CD4-positive, alpha-beta T cell treated with Interleukin-15 for 4 hours (primary cell): ENCODE measurements around the gene RCOR2.
A peak's percentile ranks its signal among the peaks of the same experiment; 100 is the strongest.
"Not testable (repeated sequence)": the region's sequence is repeated elsewhere in the genome, so short reads cannot be mapped to it uniquely, and the experiment has no call there.

Source experiments
- DNase-seq: peaks from one replicate; pipeline ENCODE4 v3.0.0-alpha.2; 2020; ENCODE audit warnings: low spot score

RCOR2 gene

GRCh38 chr11:63877658-63878241 lies 39.2 kb downstream of the RCOR2 start:
- DNase-seq: no peak

GRCh38 chr11:63876616-63877015 lies 40.3 kb downstream of the RCOR2 start:
- DNase-seq: no peak

GRCh38 chr11:63875506-63876065 lies 41.4 kb downstream of the RCOR2 start:
- no peak for DNase-seq

DNA sequence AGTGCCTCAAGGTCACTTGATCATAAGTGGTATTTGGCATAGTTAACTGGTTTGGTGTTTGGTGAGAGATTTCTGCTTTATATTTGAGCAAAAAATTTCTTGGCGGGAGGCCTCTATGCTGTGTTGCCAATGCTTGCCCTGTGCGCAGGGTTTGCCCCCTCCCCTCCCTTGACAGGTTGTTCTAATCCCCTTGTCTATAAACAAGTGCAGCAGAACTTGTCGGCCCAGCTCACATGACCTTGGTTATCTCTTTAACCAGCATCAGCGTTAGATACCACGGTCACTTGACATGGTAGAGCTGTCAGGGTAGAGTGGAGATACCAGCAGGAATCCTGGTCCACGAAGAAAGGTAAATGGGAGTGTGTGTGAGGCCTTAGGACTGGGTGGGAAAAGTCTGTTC lies 42.5 kb downstream of the RCOR2 start:
- DNase-seq: no peak

DNA sequence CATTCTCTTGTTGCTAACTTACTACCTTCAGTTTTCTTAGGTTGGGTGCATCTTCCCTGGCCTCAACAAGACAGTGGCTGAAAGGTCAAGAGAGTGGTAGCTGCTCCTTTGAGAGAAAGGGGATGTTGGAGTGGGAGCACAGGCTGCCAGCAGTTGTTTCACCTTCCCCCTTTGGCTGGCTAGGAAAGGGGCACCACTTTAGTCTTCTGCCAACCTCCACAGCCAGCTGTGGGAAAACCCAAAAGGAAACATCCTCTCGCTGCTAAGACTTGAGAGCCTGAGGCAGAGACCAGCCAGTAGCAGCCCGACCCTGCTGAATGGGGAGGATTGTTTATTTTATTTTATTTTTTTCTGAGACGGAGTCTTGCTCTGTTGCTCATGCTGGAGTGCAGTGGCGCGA lies 43.7 kb downstream of the RCOR2 start:
- DNase-seq: no peak

DNA sequence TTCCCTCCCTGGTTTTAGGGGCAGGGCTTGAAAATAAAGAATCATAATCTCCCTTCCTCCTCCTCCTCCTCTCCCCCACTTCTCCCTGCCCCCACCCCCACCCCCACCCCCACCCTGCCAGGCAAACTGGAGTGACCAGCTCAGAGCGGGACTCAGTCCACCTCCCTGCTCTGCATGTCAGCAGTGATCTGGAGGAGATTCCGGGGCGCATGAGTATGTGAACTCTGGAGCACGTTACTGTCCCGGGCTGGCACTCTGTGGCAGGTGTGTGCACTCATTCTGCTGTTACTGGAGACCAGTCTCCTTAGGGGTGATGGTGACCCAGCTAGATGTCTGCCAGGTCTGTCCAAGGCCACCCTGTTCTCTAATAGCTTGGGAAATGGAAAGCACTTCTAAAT lies 44.2 kb downstream of the RCOR2 start:
- no peak for DNase-seq

GRCh38 chr11:63871962-63872799 lies 44.8 kb downstream of the RCOR2 start:
- peak; percentile 50 for DNase-seq

DNA sequence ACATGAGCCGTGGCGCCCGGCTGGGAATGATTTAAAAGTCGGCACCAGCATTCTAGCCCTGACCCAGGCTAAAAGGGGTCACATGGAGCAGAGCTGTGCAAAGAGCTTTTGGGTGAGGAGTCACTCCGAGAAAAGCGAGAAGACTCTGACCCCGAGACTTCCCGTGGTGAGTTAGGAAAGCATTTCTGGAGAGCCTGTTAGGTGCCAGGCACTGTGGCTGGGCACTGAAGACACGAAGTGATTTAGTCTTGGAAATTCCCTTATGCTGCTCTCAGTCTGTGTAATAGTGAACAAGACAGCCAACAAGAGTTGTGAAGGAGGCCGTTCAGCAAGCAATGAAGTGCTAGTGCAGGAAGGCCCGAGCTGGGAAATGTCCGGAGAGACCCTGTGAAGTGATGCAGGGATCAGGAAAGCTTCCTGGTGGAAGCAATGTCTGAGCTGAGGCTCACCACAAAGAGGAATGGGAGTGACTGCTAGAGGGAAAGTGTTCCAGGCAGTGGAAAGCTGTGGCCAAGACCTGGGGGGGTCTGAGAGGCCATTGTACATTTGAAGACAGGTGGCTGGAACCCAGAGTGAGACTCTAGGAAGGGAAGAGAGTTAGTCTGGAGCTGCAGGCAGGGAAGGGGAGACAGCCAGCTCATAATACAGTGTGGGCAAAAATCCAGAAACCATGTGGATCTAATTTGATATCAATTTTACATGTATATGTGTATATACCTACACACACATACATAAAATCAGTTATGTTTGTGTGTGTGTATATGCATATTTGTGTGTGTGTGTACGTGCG lies 46.4 kb downstream of the RCOR2 start:
- no peak for DNase-seq

GRCh38 chr11:63869683-63870082 lies 47.3 kb downstream of the RCOR2 start:
- DNase-seq: peak; percentile 48

GRCh38 chr11:63869171-63869591 lies 47.8 kb downstream of the RCOR2 start:
- no peak for DNase-seq

- no peak for DNase-seq
Measured at GRCh38 chr11:63868399-63869064, 48.4 kb downstream of the RCOR2 start.

GRCh38 chr11:63867511-63867910 lies 49.5 kb downstream of the RCOR2 start:
- no peak for DNase-seq

GRCh38 chr11:63866211-63866610 lies 50.8 kb downstream of the RCOR2 start:
- DNase-seq: peak; percentile 83

- not testable (repeated sequence) for DNase-seq
Measured at GRCh38 chr11:63863620-63864019, 53.3 kb downstream of the RCOR2 start.

- DNase-seq: no peak
Measured at GRCh38 chr11:63862923-63863322, 54.0 kb downstream of the RCOR2 start.
